ENCODE results near the gene CTBP1.

- TF ChIP-seq POLR2A (IDR thresholded peaks at IDR 0.05) (no peak), CTCF (IDR thresholded peaks at IDR 0.05) (no peak)
Measured at GRCh38 chr4:1290165-1290977, 41.4 kb upstream of the CTBP1 start.

All from breast epithelium (tissue), 3 donors.